ENCODE measurements around the gene MAPT.

The MAPT gene

DNA sequence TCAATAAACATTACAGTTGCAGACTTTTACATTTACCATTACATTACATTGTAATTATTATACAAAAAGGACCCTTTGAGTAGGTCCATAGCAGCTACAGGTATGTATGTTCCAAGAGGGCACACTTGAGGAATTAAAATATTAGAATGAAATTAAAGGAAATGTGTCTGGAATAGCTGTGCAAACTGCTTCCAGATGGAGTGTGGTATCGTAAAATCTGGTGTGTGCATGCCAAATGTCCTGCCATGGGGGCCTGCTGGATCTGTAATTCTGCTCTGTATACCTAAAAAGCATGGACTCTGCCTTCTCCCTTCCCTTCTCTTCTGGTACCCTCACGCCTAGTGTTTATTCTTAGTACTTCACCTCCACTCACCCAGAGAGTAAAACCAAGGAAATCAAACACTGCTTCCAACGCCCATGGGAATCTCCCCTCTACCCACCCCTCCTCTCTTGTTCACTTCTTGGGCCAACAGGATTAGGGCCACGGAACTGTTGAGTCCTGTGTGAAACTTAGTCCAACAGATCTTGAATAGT is 143.4 kb downstream of the MAPT start:
- DNase-seq = no peak

DNA sequence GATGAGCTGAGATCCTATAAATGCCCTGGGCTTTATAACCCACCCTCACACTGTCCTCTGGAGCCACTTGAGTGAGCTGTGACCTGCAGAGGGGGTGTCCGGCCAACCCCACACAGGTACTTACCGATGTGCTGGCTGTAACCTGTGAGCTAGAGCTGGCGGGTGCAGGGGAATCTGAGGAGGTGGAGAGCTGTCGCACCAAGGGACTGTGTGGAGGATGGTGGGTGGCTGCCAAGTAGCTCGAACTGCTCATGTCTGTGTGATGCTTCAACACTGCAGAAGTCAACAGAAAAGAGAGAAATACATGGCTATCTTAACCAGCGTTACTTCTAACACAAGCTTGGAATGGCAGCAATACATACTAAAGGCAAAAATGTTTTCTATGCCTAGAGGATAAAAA is 144.1 kb downstream of the MAPT start:
- DNase-seq = no peak

DNA sequence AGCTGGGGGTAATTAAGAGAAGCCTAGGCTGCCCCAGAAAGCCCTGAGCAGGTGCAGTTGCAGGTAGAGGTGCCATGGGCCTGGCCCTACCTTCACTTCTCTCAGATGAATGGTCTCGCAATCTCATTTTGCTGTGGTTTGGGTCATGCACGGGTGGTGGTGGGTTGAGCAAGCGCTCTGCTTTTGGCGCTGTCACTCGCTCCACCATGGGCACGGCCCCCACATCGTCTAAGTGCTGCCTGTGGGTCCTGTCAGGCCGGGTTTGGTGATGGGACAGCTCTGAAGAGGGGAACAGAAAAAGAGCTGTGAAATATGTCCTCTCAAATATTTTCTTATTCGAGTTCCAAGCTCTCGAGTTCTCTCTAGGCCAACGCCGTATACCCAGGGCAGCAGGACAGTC is 144.6 kb downstream of the MAPT start:
- DNase-seq = no peak

DNA sequence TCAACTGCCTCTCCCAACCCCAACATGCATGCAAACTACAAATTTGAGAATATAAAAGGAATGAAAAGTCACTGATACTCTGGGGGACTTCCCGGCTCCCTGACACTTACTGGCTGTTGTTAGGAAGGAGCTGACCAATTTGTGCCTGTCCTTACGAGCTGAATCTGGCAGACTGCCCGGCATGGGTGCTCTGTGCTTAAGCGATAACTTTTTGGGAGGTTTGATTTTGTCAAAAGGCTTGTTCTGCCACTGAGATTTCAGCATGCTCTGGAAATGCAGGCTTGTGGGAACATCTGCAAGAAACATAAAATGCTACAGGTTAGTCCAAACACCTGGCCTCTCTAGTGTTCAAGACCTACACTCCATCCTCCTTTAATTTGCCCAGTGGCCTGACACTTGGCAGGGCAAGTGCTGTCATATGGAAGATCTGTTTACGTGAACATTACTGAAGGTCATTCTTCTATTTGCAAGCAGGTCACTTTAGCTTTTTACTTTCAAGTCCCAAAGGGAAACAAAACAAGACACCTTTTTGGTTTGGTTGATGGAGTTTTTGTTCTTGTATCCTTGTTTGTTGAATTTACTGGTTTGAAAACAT is 145.3 kb downstream of the MAPT start:
- DNase-seq = no peak

DNA sequence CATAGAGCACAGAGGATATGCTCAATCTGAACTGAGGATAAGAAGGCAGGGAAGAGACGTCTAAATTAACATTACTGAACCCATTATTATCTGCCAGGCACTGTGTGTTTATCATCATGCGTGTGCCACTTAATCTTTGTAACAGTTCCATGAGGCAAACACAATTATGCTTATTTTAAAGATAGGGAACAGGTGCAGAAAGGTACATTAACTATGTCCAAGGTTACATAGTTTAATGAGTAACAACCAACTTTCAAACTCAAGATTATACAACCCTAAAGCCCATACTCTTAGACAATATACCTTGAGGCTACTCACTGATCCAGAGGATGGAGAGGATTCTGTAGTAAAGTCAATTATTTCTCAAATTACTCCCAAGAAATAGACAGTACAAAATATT is 147.9 kb downstream of the MAPT start:
- no peak for DNase-seq

DNA sequence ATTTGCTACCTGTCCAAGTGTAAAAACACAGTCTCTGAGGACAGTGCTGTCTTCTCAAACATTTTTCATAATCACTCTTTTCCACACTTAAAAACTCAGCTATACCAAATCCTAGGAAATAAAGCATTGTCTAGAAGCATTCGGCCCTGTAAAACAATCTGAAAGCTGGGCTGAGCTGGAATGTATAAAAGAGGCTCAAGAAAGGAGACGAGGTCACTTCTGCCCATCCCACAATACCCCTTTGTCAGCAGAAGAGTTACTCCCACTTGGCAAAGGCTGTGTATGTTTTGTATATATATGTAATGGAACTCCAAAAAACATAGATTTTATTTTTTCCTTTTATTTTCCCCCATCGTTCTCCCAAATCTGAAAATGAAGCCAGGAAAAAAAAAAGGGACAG is 148.6 kb downstream of the MAPT start:
- no peak for DNase-seq

DNA sequence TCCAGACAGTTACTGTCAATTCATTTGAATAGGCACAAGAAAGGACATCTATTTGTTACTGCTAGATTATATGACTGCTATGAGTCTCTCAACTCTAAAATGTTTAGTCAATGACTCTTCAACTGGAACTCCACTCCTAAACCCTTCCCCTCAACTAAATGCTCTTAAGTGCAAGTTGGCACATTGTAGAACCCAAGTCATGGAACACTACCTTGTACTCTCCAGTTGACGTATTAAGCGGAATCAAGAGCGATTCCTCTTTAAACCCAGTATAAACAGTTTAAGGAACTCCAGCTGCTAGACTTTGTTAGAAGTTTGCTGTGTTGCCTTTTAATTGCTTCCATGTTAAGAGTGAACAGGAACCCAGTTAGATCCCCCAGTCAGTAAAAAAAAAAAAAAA is 149.3 kb downstream of the MAPT start:
- no peak for DNase-seq

DNA sequence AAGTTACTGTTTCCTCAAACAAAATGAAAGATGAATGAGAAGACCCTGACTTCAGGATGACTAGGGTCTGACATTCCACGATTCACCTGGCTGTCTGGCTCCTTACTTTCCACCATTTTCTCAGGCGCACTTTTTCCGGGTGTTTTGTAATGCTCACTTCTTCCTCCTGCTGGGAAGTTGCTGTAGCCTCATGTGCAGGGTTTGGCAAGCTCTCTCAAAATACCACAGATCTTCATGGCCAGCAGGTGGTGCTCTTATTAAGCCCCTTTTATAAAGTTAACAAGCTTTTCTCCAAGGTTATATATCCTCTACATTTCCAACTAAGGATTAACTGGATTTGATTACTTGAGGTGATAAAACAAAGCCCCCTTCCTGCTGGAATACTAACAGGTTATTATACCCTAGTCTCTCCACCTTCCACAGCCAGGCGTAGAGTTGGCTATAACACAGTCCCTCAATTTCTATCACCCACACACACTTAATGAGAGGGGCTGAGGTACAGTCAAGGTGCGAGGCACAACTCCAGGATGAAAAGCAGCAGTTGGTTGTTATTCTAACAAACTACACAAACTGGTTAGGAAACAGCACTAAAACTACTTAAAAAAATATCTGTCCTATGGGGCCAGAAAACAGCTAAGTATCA is 150.1 kb downstream of the MAPT start:
- DNase-seq = peak; percentile 76

DNA sequence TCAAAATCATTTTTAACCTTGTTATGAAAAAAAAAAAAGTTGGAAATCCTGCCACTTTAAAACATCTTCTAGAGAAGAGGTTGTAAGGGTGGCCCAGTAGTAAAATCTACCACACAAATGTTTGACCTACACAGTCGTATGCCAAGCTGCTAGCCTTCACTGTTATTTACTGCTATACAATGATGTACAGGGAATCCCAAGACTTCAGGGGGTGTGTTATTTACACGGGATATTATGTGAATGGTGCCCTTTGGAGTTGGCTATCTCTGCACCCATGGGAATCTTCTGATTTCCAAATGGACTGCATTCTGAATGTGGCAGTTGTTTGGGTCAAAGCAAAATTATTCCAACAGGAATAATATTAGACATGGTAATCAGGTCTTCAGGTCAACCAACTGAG is 150.6 kb downstream of the MAPT start:
- no peak for DNase-seq

DNA sequence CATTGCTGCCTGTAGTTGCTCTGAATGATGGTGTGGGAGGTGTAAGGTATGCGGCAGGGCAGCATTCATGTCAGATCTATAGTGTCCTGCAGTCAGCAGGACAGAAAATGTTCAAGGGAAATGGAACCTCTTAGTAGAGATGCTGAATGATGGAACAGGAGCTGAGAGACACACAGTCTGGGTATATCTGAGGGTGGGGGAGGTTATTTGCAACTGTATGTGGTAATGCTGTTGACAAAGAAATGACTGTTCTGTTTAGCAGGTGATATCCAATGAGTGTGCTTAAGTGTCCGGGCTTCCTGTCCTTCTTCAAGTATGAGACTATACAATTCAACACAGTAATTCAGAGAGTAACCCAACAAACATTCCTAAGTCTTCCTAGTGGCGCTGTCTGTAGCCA is 151.3 kb downstream of the MAPT start:
- no peak for DNase-seq

DNA sequence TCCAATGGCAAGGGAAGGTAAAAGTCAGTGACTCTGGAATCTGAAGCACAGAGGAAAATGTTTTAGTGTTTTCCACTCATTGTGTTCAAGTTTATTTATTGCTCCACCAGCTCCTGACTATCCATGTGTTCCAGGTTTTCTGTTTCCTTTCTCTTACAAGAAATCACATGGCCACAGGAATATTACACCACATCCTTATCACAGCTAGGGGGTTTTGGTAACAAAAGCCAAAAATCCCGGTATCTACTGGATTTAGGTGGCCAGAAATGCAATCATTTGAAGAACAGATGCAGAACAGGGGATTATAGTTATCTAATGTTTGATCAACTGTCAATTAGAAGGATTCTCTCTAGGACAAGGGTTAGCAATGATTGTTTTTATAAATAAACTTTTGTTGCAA is 152.6 kb downstream of the MAPT start:
- no peak for DNase-seq

DNA sequence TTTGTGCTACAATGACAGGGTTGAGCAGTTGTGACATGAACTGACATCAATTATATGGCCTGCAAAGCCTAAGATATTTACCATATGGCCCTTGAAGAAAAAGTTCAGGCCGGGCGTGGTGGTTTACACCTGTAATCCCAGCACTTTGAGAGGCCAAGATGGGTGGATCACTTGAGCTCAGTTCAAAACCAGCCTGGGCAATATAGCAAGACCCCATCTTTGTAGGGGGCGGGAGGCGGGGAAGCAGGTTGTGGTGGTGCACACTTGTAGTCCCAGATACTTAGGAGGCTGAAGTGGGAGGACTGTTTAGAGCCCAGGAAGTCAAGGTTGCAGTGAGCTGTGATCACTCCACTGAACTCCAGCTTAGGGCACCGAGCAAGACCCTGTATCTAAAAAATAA is 153.0 kb downstream of the MAPT start:
- DNase-seq = no peak

DNA sequence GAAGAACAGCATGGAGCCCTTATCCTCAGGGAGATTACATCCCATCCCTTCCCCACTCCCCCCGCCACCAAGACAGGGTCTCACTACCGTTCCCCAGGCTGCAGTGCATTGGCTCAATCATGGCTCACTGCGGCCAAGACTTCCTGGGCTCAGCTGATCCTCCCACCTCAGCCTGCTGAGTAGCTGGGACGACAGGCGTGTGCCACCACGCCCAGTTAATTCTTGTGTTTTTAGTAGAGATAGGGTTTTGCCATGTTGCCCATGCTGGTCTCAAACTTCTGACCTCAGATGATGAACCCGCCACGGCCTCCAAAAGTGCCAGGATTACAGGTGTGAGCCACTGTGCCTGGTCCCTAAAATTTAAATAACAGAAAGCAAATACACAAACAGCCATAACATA is 153.5 kb downstream of the MAPT start:
- DNase-seq = no peak

DNA sequence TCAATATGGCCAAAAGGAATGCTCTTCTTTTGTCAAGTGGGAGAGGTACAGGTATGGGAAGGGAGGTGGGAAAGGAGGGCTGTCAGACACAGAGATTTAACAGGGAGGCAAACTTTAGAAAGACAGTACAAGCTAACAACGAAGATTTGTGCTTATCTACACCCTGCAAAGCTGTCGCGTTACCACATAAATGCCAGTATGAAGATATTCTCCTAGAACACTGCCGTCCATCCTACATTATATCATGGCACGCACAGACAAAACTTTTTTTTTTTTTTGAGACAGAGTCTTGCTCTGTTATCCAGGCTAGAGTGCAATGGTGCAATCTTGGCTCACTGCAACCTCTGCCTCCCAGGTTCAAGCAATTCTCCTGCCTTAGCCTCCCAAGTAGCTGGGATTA is 155.3 kb downstream of the MAPT start:
- DNase-seq = no peak

DNA sequence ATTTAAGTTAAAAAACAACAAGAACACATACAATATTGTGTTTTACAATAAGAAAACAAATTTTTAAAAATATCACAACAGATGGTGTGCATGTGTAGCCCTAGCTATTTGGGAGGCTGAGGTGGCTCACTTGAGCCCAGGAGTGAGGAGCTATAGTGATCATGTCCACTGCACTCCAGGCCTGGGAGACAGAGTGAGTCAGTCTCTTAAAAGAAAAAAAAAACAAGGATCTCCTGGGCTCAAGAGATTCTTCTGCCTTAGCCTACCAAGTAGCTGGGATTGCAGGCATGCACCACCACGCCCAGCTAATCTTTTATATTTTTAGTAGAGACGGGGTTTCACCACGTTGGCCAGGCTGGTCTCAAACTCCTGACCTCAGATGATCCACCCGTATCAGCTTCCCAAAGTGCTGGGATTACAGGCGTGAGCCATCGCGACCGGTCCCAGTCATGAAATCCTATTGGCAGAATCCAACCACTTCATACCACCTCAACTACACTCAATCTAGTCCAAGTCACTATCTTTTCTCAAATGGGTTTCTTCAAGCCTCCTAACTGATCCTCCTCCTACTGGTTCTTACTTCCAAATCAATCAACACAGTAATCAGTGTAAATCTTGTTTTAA is 159.7 kb downstream of the MAPT start:
- DNase-seq = no peak

DNA sequence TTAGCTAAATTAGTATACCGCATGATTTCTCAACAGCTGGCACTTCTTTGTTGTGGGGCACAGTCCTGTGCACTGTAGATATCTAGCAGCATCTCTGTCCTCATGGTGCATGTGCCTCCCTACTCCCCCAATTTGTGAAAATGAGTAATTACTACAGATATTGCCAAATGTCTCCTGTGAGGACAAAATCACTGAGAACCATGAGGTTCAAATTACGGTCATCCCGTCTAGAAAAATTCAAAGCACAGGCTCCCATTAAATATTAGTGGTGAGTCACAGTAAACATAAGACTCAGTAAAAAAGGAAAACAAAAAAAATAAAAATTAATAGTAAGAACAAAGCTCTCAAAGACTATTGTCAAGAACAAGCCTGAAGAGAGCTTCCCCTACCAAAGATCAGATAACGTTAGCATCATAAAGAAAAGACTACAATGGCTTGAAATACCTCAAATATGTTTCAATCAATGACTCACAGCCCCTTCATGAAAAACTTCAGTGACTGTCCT is 162.5 kb downstream of the MAPT start:
- DNase-seq = no peak

DNA sequence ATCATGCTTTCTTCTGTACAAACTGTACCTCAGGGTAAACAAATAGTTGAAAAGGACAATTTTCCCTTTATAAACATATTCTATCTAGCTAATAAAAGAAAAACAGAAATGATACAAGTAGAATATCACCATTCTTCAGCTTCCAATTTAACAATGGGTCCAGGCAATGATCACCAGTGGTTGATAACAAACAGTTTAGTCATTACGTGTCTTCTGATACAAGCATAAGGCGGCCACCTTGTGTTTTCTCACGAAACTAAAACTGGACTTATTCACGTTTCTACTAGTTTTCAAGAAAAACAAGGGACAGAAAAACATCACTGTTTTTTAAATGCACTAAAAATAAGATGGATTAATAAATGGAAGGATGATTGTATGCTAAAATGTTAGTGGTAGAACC is 163.0 kb downstream of the MAPT start:
- DNase-seq = no peak

DNA sequence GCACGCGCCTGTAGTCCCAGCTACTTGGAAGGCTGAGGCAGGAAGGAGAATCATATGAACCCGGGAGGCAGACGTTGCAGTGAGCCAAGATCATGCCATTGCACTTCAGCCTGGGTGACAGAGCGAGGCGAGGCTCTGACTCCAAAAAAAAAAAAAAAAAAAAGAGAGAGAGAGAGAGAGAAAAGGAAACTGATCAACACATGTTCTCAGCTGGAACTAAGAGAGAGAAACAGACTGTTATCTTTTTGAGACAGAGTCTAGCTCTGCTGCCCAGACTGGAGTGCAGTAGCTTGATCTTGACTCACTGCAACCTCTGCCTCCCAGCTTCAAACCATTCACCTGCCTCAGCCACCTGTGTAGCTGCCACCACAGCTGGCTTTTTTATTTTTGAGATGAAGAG is 165.1 kb downstream of the MAPT start:
- DNase-seq = no peak

DNA sequence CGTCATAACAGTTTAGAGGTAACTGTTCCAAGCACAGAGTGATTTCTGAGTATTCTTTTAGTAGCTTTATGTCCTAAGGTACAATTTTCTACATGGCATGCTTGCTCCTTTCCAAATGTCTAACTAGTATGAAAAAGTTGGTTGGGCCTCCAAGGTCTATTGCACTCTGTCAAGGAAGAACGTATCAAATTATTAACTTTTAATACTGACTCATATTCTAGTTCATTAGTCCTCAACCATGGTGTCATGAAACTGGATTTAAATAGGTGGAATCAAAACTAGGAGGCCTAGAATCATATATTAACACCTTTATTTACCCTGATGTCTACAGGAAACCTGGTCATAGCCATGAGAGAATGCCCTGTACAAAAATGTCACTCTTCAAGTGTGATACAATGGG is 166.1 kb downstream of the MAPT start:
- DNase-seq = no peak

DNA sequence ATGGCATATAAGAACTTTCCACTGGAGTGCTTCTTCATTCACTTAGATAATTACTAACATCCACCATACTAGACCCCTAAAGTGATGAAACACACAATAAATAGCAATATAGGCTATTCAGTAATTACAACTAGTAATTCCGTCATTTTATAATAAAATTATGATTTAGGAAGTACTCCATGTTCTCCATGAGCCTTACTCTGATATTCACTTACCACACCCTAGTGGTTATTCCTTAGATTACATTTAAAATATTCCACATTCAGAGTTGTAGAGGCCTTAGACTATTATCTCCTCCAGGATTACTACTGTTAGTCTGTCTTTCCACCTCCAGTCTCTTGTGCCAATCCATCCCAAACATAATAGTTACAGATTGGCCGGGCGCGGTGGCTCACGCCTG is 167.1 kb downstream of the MAPT start:
- DNase-seq = no peak

DNA sequence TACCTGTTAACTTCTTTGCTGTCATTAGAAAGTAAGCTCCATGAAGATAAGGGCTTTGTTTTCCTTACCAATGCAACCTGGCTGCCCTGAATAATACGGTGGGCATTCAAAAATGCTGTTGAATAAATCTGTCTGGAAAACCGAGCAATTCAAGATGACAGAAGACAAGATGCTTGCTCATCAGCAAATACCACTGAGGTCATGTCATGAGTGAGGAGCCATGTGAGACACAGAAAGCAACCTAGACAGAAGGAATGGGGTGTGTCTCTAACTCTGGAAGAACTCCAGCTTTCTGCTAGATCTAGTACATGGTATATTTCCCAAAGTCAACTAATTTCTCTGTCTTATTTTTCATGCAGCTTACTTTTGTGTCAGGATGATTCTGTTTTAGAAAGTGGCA is 168.9 kb downstream of the MAPT start:
- DNase-seq = no peak

DNA sequence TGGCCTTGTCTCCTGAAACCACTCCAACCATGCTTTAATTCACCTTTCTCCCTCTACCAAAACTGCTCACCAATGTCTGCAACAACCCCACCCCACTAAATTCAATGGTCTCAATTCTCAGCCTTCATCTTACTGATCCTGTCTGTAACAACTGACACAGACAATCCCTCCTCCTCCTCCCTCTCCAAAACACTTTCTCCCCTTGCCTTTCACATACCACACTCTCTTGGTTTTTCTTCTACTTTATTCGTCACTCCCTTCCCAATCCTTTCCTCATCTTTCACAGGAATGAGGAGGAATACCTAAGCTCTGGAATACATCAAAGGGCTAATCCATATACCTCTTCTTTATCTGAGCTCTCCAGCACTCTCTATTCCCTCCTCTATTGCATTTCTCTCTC is 170.1 kb downstream of the MAPT start:
- no peak for DNase-seq

DNA sequence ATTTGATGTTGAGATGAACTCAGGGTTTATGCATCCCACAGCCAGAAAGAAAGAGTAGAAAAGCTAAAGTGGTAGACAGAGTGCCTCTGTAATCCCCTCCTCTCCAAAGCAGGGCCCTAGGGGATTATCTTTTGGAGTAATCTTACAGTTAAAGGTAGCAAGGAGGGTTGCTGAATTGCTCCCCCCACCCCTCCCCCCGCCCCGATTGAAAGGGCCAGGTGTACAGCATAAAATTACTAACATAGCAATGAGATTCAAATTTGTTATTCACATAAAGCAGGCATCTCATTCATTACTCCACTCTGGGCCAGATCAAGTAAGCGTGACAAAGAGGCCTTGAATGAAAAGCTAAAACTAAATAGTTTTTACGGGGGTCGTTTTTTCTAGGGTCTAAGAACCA is 177.4 kb downstream of the MAPT start:
- no peak for DNase-seq

DNA sequence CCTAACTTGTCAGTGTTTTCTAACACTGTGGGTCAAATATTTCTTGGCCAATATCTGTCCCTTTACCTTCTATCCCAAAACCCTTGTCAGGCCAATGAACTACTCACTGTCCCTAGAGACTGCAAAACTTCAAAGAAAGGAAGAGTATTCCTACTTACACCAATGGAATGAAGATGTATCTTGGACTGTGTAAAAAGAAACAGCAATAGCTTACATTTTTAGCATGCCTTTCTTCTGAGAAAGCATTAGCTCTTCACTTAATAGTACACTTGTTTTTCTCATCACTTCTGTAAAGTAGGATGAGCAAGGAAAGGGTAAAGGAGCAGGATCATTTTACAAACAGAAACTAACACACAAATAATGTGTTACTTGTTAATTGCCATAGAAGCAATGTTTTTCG is 178.6 kb downstream of the MAPT start:
- DNase-seq = no peak

DNA sequence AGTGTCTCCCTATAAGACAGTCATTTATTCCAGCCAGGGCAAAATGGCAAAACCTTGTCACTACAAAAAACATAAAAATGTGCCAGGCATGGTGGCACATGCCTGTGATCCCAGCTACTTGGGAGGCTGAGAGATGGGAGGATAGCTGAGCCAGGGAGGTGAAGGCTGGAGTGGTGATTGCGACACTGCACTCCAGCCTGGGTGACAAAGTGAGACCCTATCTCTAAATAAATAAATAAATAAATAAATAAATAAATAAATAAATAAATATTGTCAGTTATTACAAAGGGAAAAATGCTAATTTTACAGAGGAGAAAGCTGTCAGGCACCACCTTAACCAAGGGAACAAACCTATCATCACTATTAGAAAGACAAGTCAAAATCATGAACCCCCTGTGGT is 180.2 kb downstream of the MAPT start:
- no peak for DNase-seq
